ENCODE data around the gene CACNA1H.

DNA sequence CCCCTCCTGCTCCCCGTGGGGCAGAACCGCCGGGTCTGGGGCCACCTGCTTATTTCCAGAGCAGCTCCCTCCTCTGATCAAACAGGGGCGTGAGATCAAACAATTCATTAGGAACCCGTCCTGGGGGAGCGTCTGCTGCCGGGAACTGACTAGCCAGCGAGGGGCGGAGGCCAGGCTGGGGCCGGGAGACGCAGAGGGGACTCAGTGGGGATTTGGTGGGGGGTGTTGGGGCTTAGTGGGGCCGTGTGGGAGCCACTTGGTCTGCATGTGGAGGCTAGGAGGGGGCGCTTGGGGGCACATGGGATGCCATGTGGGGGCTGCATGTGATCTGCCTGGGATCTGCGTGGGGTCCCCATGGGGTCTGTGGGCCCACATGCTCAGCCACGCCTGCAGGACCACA, 20.5 kb upstream of the CACNA1H start:
- no peak for TF ChIP-seq POLR2AphosphoS5 (IDR thresholded peaks at IDR 0.05; ENCODE audit: low read depth, low read length)
- TF ChIP-seq, protein P1, sequence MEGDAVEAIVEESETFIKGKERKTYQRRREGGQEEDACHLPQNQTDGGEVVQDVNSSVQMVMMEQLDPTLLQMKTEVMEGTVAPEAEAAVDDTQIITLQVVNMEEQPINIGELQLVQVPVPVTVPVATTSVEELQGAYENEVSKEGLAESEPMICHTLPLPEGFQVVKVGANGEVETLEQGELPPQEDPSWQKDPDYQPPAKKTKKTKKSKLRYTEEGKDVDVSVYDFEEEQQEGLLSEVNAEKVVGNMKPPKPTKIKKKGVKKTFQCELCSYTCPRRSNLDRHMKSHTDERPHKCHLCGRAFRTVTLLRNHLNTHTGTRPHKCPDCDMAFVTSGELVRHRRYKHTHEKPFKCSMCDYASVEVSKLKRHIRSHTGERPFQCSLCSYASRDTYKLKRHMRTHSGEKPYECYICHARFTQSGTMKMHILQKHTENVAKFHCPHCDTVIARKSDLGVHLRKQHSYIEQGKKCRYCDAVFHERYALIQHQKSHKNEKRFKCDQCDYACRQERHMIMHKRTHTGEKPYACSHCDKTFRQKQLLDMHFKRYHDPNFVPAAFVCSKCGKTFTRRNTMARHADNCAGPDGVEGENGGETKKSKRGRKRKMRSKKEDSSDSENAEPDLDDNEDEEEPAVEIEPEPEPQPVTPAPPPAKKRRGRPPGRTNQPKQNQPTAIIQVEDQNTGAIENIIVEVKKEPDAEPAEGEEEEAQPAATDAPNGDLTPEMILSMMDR (IDR thresholded peaks at IDR 0.05) = no peak
- TF ChIP-seq, protein P2, sequence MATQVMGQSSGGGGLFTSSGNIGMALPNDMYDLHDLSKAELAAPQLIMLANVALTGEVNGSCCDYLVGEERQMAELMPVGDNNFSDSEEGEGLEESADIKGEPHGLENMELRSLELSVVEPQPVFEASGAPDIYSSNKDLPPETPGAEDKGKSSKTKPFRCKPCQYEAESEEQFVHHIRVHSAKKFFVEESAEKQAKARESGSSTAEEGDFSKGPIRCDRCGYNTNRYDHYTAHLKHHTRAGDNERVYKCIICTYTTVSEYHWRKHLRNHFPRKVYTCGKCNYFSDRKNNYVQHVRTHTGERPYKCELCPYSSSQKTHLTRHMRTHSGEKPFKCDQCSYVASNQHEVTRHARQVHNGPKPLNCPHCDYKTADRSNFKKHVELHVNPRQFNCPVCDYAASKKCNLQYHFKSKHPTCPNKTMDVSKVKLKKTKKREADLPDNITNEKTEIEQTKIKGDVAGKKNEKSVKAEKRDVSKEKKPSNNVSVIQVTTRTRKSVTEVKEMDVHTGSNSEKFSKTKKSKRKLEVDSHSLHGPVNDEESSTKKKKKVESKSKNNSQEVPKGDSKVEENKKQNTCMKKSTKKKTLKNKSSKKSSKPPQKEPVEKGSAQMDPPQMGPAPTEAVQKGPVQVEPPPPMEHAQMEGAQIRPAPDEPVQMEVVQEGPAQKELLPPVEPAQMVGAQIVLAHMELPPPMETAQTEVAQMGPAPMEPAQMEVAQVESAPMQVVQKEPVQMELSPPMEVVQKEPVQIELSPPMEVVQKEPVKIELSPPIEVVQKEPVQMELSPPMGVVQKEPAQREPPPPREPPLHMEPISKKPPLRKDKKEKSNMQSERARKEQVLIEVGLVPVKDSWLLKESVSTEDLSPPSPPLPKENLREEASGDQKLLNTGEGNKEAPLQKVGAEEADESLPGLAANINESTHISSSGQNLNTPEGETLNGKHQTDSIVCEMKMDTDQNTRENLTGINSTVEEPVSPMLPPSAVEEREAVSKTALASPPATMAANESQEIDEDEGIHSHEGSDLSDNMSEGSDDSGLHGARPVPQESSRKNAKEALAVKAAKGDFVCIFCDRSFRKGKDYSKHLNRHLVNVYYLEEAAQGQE (IDR thresholded peaks at IDR 0.05; ENCODE audit: insufficient read depth in 1 of 2, low read depth in 2 of 2, low read length in 1 of 2) = no peak
- no peak for TF ChIP-seq TCF7L2 (IDR thresholded peaks at IDR 0.05; ENCODE audit: low read depth, low read length)
- no peak for TF ChIP-seq SIN3A (IDR thresholded peaks at IDR 0.05; ENCODE audit: borderline replicate concordance, insufficient read depth, low read depth, low read length)
